ENCODE data around the gene UST.

GRCh38 chr6:149084026-149084425 lies 337.2 kb downstream of the UST start:
- TF ChIP-seq CTCF (optimal IDR thresholded peaks at IDR 0.05 in 1 of 3, IDR thresholded peaks at IDR 0.05 in 1 of 3, conservative IDR thresholded peaks at IDR 0.05 in 1 of 3; ENCODE audit: extremely low read depth in 1 of 3, insufficient read depth in 2 of 3, low read length in 3 of 3) (no peak), EZH2 (IDR thresholded peaks at IDR 0.05; ENCODE audit: low read length) (no peak)
